GM19240 (cell line): ENCODE measurements around the gene LRRC19.

Source experiments
- DNase-seq: peaks from one replicate; pipeline ENCODE4 v3.0.0; 2011; ENCODE audit warnings: low spot score; ENCODE audit not compliant: insufficient read length

Gene LRRC19

GRCh38 chr9:26955921-26956859, 49.3 kb downstream of the LRRC19 start, which contains the start of gene IFT74:
Gene IFT74, plus strand, starts transcription at chr9:26956412. Its CDS starts 5,556 bp downstream, at chr9:26961968.
- peak; percentile 79 for DNase-seq

GRCh38 chr9:26955222-26955903, 50.1 kb downstream of the LRRC19 start:
- DNase-seq = no peak

GRCh38 chr9:26954050-26954508, 51.4 kb downstream of the LRRC19 start:
- DNase-seq = no peak

- no peak for DNase-seq
These were observed 53.7 kb downstream of the LRRC19 start for GRCh38 chr9:26951794-26952193.

- no peak for DNase-seq
These were observed 55.0 kb downstream of the LRRC19 start for GRCh38 chr9:26950521-26950920.

GRCh38 chr9:26949637-26950069, 55.8 kb downstream of the LRRC19 start:
- no peak for DNase-seq

GRCh38 chr9:26947736-26948135, 57.7 kb downstream of the LRRC19 start:
- no peak for DNase-seq

GRCh38 chr9:26946753-26947727, 58.4 kb downstream of the LRRC19 start, which contains the start of gene PLAA:
Gene PLAA, minus strand, starts transcription at chr9:26947242. Its CDS starts 197 bp downstream, at chr9:26947045.
- DNase-seq = peak; percentile 71

GRCh38 chr9:26945591-26945990, 59.9 kb downstream of the LRRC19 start:
- no peak for DNase-seq
